ENCODE results near the gene GAS2L1.

The GAS2L1 gene

DNA sequence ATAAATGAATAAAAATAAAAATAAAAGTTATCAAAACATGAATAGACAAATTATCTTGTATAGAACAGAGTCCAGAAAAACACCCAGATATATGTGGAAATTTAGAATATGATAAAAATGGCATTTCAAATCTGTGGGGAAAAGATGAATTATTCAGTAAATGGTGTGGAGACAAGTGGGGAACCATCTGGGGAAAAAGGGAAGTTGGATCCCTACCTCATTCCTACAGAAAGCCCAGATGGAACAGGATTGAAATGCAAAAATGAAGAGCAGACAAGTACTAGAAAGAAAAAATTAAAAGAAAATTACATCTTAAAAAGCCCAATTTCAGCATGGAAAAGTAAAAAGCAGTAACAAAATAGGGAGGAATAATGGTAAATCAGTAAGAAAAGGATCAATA lies 17.2 kb downstream of the GAS2L1 start:
- TF ChIP-seq POLR2AphosphoS5 (IDR thresholded peaks at IDR 0.05; ENCODE audit: low read depth, low read length), result no peak
- TF ChIP-seq FOXP2 (optimal IDR thresholded peaks at IDR 0.05; ENCODE audit: borderline replicate concordance, extremely low read depth, extremely low read length, insufficient read depth), result no peak
- TF ChIP-seq SIN3A (IDR thresholded peaks at IDR 0.05; ENCODE audit: borderline replicate concordance, insufficient read depth, low read length), result no peak
- TF ChIP-seq, protein P1, sequence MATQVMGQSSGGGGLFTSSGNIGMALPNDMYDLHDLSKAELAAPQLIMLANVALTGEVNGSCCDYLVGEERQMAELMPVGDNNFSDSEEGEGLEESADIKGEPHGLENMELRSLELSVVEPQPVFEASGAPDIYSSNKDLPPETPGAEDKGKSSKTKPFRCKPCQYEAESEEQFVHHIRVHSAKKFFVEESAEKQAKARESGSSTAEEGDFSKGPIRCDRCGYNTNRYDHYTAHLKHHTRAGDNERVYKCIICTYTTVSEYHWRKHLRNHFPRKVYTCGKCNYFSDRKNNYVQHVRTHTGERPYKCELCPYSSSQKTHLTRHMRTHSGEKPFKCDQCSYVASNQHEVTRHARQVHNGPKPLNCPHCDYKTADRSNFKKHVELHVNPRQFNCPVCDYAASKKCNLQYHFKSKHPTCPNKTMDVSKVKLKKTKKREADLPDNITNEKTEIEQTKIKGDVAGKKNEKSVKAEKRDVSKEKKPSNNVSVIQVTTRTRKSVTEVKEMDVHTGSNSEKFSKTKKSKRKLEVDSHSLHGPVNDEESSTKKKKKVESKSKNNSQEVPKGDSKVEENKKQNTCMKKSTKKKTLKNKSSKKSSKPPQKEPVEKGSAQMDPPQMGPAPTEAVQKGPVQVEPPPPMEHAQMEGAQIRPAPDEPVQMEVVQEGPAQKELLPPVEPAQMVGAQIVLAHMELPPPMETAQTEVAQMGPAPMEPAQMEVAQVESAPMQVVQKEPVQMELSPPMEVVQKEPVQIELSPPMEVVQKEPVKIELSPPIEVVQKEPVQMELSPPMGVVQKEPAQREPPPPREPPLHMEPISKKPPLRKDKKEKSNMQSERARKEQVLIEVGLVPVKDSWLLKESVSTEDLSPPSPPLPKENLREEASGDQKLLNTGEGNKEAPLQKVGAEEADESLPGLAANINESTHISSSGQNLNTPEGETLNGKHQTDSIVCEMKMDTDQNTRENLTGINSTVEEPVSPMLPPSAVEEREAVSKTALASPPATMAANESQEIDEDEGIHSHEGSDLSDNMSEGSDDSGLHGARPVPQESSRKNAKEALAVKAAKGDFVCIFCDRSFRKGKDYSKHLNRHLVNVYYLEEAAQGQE (IDR thresholded peaks at IDR 0.05; ENCODE audit: insufficient read depth in 1 of 2, low read depth in 2 of 2, low read length in 2 of 2), result no peak
- no peak for TF ChIP-seq TAF1 (IDR thresholded peaks at IDR 0.05; ENCODE audit: borderline replicate concordance, insufficient read depth, low read length)

DNA sequence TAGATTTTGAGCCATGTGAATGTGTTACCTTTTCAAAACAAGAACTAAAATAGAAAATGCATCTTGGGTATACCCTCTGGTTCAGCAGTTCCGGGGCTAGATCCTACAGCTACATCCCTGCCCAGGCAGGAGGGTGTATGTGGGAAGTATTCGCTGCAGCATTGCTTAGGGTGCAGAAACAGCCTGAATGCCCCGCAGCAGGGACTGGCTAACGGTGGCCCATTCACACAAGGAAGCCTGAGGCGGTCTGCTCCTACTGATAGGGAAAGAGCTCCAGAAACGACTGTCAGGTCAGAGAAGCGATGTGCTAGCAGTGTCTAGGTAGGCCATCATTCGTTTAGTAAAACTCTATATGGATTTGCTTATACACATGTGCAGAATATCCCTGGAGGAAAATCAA lies 18.9 kb downstream of the GAS2L1 start:
- TF ChIP-seq POLR2AphosphoS5 (IDR thresholded peaks at IDR 0.05; ENCODE audit: low read depth, low read length) (no peak), TAF1 (IDR thresholded peaks at IDR 0.05; ENCODE audit: borderline replicate concordance, insufficient read depth, low read length) (no peak), SIN3A (IDR thresholded peaks at IDR 0.05; ENCODE audit: borderline replicate concordance, insufficient read depth, low read length) (no peak), FOXP2 (optimal IDR thresholded peaks at IDR 0.05; ENCODE audit: borderline replicate concordance, extremely low read depth, extremely low read length, insufficient read depth) (no peak)
- TF ChIP-seq, protein P1 (IDR thresholded peaks at IDR 0.05; ENCODE audit: insufficient read depth in 1 of 2, low read depth in 2 of 2, low read length in 2 of 2), result no peak

DNA sequence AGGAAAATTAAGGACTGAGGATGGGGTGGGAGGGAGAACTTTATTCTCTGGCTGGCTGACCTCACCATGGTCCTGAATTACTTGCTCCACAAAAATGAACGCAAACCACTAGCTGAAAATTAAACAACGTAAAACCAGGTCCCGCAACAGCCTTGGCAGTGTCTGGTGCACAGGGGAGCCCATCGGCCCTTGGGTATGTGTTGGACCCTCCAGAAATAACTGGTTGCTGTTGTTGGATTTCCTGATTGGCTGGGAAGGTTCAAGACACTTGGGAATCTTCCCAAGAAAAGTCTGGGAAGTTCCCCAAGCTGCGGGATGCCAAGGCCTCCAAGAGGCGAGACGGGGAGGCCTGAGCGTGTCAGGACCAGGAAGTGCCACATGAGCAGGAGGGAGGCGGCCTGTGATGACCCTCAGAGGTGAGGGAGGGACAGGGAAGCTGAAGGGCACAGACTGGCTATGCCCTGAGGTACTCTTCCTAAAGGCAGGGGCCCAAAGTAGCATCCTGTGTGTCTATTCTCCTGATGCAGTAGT lies 19.4 kb downstream of the GAS2L1 start:
- TF ChIP-seq TAF1 (IDR thresholded peaks at IDR 0.05; ENCODE audit: borderline replicate concordance, insufficient read depth, low read length) (no peak), SIN3A (IDR thresholded peaks at IDR 0.05; ENCODE audit: borderline replicate concordance, insufficient read depth, low read length) (no peak), FOXP2 (optimal IDR thresholded peaks at IDR 0.05; ENCODE audit: borderline replicate concordance, extremely low read depth, extremely low read length, insufficient read depth) (no peak)
- TF ChIP-seq, protein P1 (IDR thresholded peaks at IDR 0.05; ENCODE audit: insufficient read depth in 1 of 2, low read depth in 2 of 2, low read length in 2 of 2), result no peak

DNA sequence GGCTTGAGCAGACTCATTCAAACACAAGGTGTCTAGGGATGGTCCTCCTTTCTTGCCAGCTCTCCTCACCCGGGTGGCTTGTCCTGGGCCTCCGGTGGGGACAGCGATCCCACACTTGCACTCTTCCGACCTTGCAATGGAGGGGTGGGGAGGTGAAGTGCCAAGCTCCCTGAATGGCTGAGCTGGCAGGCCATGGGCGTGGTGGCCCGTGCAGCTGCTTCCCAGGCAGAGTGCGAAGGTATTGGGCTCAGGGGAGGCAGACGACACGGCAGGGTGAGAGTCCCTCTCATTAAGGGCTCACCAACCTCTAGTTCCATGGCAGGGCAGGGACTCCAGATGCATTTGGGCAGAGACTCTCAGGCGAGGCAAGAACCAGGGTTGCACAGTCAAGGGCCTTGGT lies 20.0 kb downstream of the GAS2L1 start:
- TF ChIP-seq FOXP2 (optimal IDR thresholded peaks at IDR 0.05; ENCODE audit: borderline replicate concordance, extremely low read depth, extremely low read length, insufficient read depth), result no peak
- no peak for TF ChIP-seq SIN3A (IDR thresholded peaks at IDR 0.05; ENCODE audit: borderline replicate concordance, insufficient read depth, low read length)
- TF ChIP-seq, protein P1 (IDR thresholded peaks at IDR 0.05; ENCODE audit: insufficient read depth in 1 of 2, low read depth in 2 of 2, low read length in 2 of 2), result no peak
- no peak for TF ChIP-seq POLR2AphosphoS5 (IDR thresholded peaks at IDR 0.05; ENCODE audit: low read depth, low read length)
- TF ChIP-seq TAF1 (IDR thresholded peaks at IDR 0.05; ENCODE audit: borderline replicate concordance, insufficient read depth, low read length), result no peak
